Psoas muscle (tissue), 8 donors: Measurements from ENCODE around the gene POLR3B. TPM values are rescaled to one million over a fixed set of nuclear protein-coding genes. Genes with fewer than 3 reads are reported as not detected.
A peak's percentile ranks its signal among the peaks of the same experiment; 100 is the strongest.

ENCODE experiments used
- ATAC-seq, 4 donors: fragments of 200-7000 bp; cut with Tn5 transposase; one replicate each; pipeline ENCODE4 v1.9.1; 2020; ENCODE audit warnings: moderate library complexity in 3 of 4, mild to moderate bottlenecking in 2 of 4
- DNase-seq, 2 donors: peaks; one replicate each; pipeline ENCODE4 v3.0.0-alpha.2; 2020
- H3K27ac ChIP-seq: fragments of 200-600 bp; one replicate; pipeline ENCODE4 v1.8.0; 2022
- H3K27me3 ChIP-seq, 3 donors: fragments of 200-600 bp in 1 of 3; one replicate each; pipeline versions ENCODE4 v1.6.1 to v1.8.0; 2013 to 2022; ENCODE audit warnings: low read length in 2 of 3, mild to moderate bottlenecking in 2 of 3, moderate library complexity in 1 of 3; ENCODE audit not compliant: insufficient read depth in 3 of 3
- H3K36me3 ChIP-seq, 2 donors: fragments of 200-600 bp in 1 of 2; one replicate each; pipeline versions ENCODE4 v1.6.1 to v1.8.0; 2013 to 2022; ENCODE audit warnings: low read depth in 1 of 2, mild to moderate bottlenecking in 1 of 2, moderate library complexity in 1 of 2; ENCODE audit not compliant: insufficient read depth in 1 of 2
- H3K4me1 ChIP-seq: fragments of 200-600 bp; one replicate; pipeline ENCODE4 v1.8.0; 2022
- H3K4me3 ChIP-seq: fragments of 200-600 bp; one replicate; pipeline ENCODE4 v1.8.0; 2022; ENCODE audit warnings: mild to moderate bottlenecking
- H3K9me3 ChIP-seq: fragments of 200-600 bp; one replicate; pipeline ENCODE4 v1.8.0; 2022
- CTCF ChIP-seq: fragments of 200-600 bp; IDR thresholded peaks from one replicate; pipeline ENCODE4 v1.8.0; 2022; ENCODE audit warnings: antibody characterized with exemption
- WGBS, 3 donors: extraction: QIAGEN DNeasy Blood & Tissue Kit; methylation state at CpG; one replicate each; pipeline versions ENCODE4 v1.1.6 to v1.1.7; 2013; 5-methylcytosine and 5-hydroxymethylcytosine counted together
- intact Hi-C, 2 donors: fragments of 100-400 bp; cut with DNase I; formaldehyde crosslinking; loops; one replicate each; pipeline versions ENCODE4 v1.11.0 to v1.14.2; 2022
- polyA plus RNA-seq, 3 donors: library from polyadenylated mRNA; stranded (reverse); fragments of 200-250 nt; gene quantifications; one replicate each; pipeline ENCODE4 v1.2.3, GENCODE V29; 2013
- total RNA-seq, 4 donors: library from RNA; stranded (reverse); fragmentation: NEBNext Ultra II Directional in 2 of 4; extraction: Animal tissue kit (Norgen Biotek cat#: 25700) in 2 of 4; gene quantifications; one replicate each; pipeline versions ENCODE4 v1.2.1 to v1.2.4, GENCODE V29; 2021 to 2023
- donor health status: healthy with polysubstance abuse.
- donor health status: DM: no; HTN: no; CAD: no; lungs with moderate emphysema.
- donor health status: Bipolar disorder and iron deficiency.
- donor health status: healthy.
- donor health status: DM: yes; HTN: yes; CAD: no.
- donor health status: DM: no; HTN: no; CAD: no.
- donor health status: DM: no; HTN: no; CAD: no.
- donor health status: DM: yes; HTN: yes; CAD: no.

Gene POLR3B
- total and polyA plus RNA-seq, 7 donors = 3.6 to 14.0 (median 6.7) TPM

- TF ChIP-seq CTCF = peak; percentile 51
- no peaks in the 10 kb centered on the region for H3K9me3 ChIP-seq
- WGBS, 3 donors = 56 to 66% (median 61%) methylated on average over 5 of the region's 5 CpGs
- H3K4me1 ChIP-seq = peaks cover 30% of the 10 kb centered on the region
- DNase-seq (no peak), ATAC-seq (peak; percentile 70 to 77 (median 74))
- H3K27me3 ChIP-seq = no peaks in the 10 kb centered on the region
- H3K36me3 ChIP-seq = peaks cover 0 to 24% of the 10 kb centered on the region in 2 donors
- intact Hi-C loops = loop anchor here in 1 of 2 donors (5.0 kb wide), 1 partner anchor 118 kb away; no protein-coding TSS in a partner anchor
- peak overlapping the region; percentile 30 for H3K27ac ChIP-seq
- no peak overlapping the region for H3K4me3 ChIP-seq
Observed at GRCh38 chr12:106345746-106346145, 11.8 kb upstream of the POLR3B start.

- peaks cover 3% of the 10 kb centered on the region for H3K4me1 ChIP-seq
- H3K27ac ChIP-seq = no peak overlapping the region
- no peak for ATAC-seq
- WGBS, 3 donors = 60 to 65% (median 61%) methylated on average over 4 of the region's 4 CpGs
- H3K27me3 ChIP-seq = no peaks in the 10 kb centered on the region
- H3K36me3 ChIP-seq = peaks cover 0 to 24% of the 10 kb centered on the region in 2 donors
- TF ChIP-seq CTCF = no peak
- intact Hi-C loops = loop anchor here in 1 of 2 donors (5.0 kb wide), 1 partner anchor 121 kb away; no protein-coding TSS in a partner anchor
- no peaks in the 10 kb centered on the region for H3K9me3 ChIP-seq
- no peak for DNase-seq
- no peak overlapping the region for H3K4me3 ChIP-seq
Observed at GRCh38 chr12:106348411-106348810, 9.1 kb upstream of the POLR3B start.

GRCh38 chr12:106353175-106353574 lies 4.4 kb upstream of the POLR3B start:
- ATAC-seq = no peak
- Histone ChIP-seq H3K36me3 (no peaks in the 10 kb centered on the region), H3K27me3 (no peaks in the 10 kb centered on the region), H3K9me3 (no peaks in the 10 kb centered on the region), H3K27ac (no peak overlapping the region), H3K4me1 (peaks cover 8% of the 10 kb centered on the region), H3K4me3 (no peak overlapping the region)
- intact Hi-C loops = no loop called here
- no peak for TF ChIP-seq CTCF
- no peak for DNase-seq
- WGBS, 3 donors = 79 to 82% (median 81%) methylated on average over 6 of the region's 6 CpGs

- intact Hi-C loops = loop anchor here in 1 of 2 donors (5.0 kb wide), 1 partner anchor 51 kb away; no protein-coding TSS in a partner anchor
- Histone ChIP-seq H3K4me1 (peaks cover 14% of the 10 kb centered on the region), H3K27ac (peak overlapping the region; percentile 96), H3K27me3 (no peaks in the 10 kb centered on the region), H3K4me3 (peak overlapping the region; percentile 72), H3K36me3 (no peaks in the 10 kb centered on the region), H3K9me3 (no peaks in the 10 kb centered on the region)
- 29 to 33% (median 30%) methylated on average over 17 of the region's 17 CpGs for WGBS, 3 donors
- DNase-seq (peak; percentile 56 to 75), ATAC-seq (peak; percentile 65 to 82 (median 78))
- no peak for TF ChIP-seq CTCF
Observed at GRCh38 chr12:106358396-106359241, 1.1 kb downstream of the POLR3B start.
